Central memory CD4-positive, alpha-beta T cell (primary cell): ENCODE measurements around the gene IL36A.

Experiments
- DNase-seq: peaks from one replicate; pipeline ENCODE4 v3.0.0; 2022

Gene IL36A

DNA sequence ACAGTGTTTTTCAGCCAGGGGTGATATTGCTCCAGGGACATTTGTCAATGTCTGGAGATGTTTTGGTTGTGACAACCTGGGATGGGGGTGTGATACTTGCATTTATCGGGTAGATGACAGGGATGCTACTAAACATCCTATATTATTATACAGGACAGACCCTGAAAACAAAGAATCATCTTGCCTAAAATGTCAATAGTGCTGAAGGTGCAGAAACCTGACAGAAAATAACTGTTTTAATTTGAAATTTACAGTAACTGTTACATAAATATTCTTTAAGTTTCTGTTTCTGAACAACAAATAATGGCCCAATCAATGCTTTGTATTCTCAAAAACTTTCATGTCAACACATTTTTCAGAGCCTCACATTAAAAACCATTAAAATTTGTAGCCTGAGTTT is 2.0 kb downstream of the IL36A start:
- no peak for DNase-seq

DNA sequence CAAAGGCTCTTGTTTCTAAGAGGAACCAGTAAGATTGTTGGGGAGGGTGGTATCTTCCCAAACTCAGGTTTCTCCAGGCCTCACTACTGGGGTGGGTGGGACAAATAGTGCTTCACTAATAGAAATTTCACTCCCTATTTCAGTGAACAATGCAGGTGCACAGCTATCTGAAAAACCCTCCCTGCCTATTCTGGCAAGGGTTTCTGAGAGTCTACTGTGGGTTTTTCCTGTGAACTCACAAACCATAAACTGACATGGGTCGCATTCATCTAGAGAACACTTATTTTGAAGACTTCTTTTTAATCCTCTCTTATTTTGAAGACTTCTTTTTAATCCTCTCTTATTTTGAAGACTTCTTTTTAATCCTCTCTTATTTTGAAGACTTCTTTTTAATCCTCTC is 4.4 kb downstream of the IL36A start:
- no peak for DNase-seq

DNA sequence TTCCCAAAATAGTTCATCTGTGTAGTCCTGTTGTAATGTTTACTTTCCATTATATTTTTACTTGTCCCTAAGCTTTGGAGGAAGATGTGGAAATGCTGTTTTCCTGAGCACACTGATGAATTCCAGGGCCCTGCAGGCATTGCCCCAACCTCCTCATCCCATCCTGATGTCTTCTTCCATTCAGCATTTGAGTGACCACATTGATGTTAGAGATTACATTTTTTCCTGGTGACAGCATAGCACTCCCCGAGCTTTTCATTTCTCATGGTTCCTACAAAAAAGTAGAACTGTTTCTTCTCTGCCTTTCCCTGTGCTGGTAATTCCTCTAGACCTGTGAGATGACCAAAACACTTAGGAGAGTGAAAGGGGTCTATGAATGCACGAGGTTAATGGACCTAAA is 4.8 kb downstream of the IL36A start:
- DNase-seq: no peak

DNA sequence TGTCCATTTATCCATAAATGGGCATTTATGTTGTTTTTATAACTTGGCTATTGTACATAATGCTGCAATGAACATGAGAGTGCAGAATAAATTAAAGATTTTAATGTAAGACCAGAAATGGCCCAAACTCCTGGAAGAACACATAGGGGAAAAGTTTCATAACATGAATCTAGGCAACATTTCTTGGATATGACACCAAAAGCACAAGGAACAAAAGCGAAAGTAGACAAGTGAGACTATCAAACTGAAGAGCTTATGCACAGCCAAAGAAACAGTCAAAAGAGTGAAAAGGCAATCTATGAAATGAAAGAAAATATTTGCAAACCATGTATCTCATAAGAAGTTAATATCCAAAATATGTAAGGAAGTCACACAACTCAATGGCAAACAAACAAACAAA is 5.8 kb downstream of the IL36A start:
- no peak for DNase-seq

DNA sequence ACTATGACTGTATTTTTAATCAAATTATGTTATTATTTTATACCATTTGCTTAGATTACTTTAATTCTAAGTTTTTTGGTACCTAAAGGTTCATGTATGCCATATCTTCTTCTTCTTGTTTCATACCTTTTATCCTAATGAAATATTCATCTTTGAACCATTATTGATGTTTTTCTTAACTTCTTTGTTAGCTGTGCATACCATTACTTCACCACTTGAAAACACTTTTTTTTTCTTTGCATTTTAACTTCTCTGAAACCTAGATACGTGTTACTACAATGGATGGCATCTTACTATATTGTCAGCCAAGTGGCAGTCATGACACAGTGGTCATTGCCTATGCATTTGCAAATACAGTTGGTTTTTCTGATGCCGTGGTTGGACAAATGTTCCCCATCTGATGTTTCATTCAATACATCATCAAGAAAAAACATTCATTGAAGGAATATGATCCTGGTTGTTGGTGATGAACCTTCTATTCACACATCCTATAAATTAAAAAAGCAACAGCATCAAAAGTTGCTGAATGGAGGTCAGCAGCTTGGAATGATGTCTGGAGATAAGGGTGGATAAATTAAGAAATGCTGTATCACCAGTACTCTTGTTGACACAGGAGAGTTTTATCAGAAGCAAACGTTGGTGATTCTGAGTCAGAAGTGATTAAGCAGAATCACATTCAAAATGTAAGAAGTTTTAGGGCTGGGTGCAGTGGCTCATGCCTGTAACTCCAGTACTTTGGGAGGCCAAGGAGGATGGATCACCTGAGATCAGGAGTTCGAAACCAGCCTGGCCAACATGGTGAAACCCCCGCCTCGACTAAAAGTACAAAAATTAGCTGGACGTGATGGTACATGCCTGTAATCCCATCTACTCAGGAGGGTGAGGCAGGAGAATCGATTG is 7.4 kb downstream of the IL36A start:
- DNase-seq: no peak

DNA sequence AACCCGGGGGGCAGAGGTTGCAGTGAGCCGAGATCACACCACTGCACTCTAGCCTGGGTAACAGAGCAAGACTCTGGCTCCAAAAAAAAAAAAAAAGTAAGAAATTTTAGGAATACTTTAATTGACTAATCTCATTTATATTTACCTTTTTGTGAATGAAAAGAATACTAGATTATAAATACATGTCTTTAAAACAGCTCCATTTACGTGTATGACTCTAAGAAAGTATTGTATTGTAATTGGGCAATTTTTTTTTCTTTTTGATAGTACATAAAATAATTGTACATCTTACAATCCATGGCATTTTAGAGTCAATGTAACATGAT is 8.0 kb downstream of the IL36A start:
- DNase-seq: no peak

DNA sequence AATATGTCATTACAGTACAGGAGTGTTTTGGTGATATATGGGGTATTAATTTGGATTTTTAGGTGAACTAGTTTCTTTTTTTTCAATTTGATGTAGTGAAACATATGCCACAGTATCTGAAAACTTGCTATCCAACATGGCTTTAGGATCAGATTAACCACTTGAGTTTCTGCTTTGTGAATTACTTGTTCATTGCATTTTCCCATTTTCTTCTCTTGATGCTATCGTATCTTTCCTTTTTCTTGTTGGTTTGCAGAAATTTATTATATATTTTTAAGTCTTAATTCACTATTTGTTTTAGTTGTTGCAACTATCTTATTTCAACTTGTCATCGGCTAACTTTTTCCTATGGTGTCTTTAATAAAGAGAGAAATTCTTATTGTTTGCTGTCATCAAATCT is 8.8 kb downstream of the IL36A start:
- no peak for DNase-seq

DNA sequence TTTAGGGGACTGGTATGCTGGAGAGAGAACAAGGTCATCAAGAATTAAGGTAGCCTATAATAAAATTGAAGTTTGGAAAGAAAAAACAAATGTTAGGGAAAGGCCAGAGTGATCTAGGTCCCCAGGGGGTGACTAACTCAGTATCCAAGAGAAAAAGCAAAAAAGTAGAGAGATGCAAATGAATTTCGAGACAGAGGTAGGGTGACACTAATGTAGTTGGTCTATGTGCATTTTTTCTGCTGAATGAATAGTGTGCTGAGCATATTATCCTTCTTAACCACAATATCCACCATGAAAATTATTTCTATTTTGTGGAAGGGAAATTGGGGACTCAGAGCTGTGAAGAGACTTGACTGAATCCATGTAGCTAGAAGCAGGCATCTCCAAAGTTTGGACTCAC is 9.8 kb downstream of the IL36A start:
- no peak for DNase-seq

DNA sequence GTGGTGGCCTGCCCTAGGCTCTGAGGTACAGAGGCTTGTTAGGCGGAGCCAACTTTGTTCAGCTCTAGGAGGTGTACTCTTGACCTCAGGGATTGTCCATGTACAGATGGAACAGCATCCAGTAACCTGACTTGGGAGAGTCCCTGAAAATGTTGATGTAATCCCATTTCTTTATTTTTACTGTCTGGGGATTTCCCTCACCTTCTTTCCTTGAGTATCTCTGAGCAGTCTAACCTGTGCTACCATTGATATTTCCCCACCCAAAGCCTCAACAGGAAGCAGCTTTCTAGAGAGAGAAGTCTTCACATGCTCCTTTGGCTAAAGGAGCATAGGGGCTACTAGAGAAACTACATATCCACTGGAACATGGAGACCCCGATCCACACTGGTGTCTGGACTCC is 10.4 kb downstream of the IL36A start:
- DNase-seq: no peak

DNA sequence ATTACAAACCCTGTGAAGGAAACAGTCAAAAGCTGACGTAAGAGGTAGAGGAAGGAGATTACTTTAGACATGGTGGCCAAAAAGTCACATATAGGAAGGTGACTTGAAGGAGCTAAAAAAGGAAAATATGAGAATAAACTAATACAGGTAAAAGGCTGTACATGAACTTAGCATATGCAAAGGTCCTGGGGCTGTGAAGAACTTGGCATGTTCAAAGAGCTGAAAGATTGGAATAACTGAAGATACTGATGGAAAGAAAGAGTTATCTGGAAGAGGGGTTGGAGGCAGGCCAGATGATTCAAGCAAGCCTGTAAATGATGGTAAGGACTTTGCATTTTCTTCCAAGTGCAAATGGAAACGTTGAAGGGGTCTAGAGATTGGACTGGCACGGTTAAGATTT is 13.2 kb downstream of the IL36A start:
- no peak for DNase-seq

DNA sequence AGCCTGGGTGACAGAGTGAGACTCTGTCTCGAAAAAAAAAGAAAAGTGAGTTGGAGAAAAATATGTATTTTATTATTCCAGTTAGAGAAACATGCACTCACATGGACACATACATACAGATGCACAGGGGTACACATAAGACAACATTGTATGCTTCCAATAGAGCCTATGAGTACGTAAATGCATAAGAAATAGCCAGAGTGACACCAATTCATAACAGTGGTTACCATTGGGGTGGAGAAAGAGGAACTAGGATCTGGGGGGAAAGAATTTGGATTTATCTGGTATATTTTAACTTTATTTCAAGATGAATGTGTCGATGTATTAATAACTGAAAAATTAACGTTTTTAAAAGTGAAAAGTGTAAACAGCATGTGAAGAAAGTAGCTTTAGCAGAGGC is 16.1 kb downstream of the IL36A start:
- no peak for DNase-seq

DNA sequence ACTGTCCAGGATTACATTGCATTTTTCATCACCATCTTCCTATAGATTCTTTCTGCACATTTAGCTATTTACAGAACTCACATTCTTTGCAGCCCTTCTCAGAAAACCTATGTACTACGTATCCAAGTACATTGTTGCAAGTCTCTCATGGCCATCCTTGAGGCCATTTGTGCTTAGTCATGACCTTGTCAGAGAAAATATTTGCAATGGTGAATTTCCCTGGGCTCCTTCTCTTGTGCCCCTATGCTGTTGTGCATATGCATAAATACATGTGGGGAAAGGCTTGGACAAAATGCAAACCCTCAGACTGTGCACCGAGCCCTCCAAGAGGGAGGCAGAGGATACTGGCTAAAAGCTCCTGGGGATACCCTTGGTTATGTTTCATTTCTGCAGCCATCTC is 19.5 kb downstream of the IL36A start:
- DNase-seq: no peak

DNA sequence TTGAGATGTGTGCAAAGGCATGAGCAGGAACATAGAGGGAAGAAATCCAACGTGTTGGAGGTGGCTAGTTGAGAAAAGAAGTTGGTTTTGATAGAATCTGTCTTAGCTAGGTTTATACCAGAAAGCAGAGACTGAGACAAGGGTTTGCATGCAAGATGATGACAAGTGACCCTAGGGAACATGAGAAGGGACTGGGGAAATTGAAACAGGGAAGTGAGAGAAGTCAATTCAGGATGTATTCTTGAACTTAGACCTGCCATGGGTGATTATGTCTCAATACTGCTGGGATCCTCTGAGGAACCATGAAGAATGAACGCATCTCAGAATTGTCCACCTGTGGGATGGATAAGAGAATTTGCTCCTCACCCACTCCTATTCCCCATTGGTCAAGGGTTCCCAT is 20.5 kb downstream of the IL36A start:
- no peak for DNase-seq

DNA sequence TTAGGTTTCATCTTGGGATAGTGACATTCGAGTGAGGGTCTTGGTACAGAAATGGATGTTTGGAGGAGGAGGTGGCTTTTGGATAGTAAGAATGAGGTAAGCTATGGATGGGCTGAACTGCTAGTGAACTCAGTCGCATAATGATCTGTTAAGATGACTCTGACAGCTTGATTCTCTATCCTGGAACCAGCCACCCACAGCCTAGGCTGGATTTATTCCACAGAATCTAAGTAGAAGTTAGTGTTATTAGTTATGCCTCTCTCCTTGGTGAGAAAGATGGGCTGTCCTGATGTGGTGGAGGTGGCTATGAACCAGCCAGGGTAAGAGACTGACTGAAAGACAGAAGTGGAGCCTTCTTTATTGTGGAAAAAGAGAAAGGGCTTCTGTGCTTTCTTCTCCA is 22.4 kb downstream of the IL36A start:
- no peak for DNase-seq

DNA sequence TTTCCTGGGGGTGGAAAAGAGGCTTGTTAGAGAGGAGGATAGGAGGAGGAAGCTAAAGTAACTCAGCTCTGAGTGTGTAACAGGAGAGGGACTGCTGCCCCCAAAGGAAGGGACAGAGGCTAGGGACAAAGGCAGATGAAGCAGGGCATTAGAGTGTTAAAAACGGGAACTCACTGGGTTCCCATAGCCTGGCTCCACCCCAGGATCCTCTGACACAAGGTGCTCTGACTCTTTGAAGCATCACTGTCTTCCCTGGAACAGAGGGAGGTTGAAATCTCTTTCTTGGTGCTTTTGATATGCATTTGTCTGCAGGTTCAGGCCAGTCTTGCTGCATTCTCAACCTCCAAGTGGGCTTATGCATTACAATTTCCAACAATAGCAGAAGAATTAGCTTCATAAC is 22.9 kb downstream of the IL36A start:
- DNase-seq: no peak

DNA sequence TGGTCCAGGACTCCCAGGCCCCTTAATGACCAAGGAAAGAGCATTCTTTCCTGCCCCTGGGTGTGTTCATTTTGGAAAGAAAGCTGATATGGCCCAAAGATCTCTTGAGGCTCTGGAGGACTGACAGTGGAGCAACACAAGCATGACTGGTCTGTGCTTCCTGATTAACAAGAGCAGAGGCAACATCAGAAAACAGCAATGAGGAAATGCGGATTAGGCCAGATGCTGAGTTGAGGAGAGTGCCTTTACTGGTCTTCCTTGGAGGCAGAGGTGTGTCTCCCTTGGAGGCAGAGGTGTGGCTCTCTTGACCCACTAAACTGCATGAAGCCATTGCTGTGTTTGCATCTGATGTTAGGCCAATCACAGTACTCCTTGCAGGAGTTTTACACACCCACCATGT is 27.5 kb downstream of the IL36A start:
- DNase-seq: no peak

DNA sequence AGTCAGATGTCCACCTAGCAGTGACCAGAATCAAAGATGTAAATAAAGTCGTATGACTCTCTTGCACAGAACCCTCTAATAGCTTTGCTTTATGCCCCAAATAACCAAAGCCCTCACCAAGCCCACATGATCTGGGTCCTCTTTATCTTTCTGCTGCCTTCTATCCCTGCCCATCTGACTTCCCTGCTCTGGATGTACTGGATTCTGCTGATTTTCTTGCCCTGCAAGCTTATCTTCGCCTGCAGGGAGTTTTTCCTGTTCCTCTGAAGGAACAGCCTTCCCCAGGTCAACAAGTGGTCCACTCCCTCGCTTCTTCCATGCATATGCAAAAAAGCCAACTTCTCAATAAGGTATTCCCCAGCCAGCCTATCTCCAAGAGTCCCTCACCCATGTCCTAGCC is 28.8 kb downstream of the IL36A start:
- DNase-seq: no peak

DNA sequence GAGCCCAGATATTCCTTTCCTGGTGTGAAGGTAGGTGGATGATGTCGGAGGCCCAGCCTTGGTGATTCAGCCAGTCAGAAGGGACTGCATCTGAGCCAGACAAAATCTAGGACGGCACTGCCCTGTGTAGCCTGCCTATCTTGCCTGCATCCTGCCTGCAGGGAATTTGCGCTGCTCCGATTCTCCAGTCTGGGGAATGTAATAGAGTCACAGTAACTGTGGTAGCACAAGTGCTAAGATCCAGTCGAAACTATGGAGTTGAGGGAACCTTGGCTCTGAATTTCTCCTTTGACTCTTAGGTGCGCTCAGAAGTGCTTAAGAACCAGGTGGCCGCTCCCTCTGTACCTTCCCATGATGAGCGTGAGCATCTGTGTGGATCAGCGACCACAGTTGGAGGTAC is 31.5 kb downstream of the IL36A start:
- no peak for DNase-seq

DNA sequence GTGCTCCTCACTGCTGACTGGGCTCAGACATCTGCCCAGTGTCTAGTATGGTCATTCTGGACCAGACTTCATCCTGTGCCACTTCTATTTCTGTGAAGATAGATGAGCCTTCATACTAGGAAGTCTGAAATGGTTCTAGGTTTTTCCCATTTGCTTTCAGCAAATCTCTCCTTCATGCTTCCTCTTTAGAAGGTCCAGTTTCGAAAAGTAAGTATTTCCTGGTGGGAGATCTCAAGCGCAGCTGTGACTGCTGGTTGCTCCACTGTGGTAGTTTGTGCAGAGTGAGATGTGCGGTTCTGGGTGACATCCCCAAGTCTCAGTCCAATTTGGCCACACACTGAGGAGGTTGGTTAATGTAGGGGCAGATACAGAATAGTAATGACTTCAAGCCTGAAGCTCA is 33.0 kb downstream of the IL36A start:
- DNase-seq: no peak

DNA sequence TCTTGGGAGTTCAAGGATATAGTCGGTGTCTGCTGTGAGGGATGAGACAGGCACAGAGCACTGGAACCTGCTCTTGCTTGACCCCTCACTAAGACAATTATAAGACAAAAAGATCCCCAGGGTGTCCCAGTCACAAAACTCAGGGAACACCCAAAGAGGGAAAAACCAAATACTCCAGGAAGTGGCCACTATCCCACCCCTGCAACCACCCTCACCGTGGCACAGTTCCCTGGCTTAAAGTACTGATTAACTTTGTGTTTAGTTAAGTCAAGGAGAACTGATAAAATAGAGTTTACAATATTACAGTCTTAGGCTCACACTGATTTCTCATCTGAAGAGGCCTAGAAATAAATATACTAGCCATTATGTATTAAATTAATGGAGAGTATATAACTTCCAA is 33.9 kb downstream of the IL36A start:
- no peak for DNase-seq

DNA sequence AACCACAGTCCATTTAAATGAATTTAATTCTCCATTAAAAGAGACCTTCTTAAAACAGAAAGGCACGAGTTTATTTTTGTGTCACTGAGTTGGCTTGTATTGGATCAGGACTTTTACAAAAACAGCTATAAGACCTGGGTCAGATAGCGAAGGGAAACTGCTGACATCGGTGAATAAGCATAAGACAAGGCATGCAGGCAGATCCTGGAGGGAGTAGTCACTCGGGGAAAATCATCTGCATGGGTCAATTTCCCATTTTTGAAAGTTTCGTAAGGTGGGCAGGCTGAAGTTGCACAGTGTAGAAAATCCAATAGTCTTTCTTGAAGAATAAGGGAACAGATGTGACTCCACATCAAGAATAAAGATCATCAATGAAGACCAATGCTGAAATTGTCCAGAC is 34.5 kb downstream of the IL36A start:
- DNase-seq: no peak

DNA sequence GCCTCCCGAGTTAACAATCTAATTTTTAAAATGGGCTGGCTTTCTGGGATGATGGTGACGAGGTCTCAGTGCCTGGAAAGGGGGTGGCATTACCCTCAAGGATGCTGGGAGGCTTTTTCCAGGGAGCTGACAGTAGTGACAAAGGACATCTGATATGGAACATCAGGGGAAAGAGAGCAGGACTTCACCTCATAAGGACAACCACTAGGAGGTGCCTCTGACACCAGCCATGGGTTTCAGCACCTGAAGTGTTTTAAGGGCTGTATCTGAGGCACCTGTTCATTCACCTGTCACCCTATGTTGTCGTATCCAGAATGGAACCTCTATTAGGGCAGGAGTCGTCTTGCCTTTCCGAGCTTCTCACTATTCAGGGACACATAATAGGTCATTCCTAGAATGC is 36.6 kb downstream of the IL36A start:
- no peak for DNase-seq

DNA sequence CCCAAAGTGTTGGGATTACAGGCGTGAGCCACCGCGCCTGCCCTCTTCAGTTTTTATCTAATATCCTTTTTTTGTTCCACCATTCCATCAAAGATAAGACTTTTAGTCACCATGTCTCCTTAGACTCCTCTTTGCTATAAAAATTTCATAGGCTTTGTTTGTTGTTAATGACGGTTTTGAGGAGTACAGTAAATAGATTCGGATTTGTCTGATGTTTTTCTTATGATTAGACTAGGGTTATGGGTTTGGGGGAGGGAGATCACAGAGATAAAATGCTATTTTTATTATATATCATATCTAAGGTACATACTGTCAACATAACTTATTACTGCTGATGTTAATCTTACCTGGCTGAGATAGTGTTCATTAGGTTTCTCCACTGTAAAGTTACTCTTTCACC is 41.2 kb downstream of the IL36A start:
- DNase-seq: no peak

DNA sequence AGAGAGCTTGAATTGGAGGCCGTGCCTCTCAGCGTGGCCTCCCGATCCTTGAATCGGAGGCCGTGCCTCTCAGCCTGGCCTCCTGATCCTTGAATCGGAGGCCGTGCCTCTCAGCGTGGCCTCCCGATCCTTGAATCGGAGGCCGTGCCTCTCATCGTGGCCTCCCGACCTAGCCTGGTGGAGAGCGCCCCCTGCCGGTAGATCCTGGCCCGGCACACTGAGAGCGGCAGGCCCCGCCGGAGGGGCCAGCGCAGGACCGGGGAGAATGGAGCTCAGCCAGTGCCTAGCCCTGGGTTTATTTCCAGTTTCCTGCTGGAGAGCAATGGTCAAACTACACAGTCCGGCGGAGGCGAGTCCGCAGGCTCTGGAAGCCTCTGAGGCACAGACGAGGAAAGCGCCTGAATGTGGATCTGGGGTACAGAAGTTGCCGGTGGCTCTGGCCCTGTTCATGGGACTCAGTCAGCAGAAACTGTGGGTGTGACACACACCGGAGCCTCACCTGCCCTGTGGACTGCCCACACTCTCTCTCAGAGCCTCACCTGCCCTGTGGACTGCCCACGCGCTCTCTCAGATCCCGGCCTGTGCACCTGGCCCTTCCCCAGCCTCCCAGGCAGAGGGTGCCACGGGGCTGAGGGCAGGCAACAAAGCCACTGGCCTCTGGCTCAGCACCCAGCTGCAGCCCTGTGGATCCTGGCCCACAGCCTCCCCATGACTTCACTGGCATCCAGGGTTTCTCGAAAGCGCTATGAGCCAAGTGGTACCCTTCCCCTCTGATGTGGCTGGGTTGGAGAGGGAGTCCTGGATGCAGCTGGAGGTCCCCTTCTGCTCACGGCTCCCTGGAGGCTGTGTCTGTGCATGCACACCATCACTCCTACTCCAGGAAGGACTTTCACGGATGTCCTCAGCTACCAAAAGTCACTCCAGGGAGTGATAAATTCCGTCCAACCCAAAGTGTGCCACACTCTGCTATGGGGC is 45.9 kb downstream of the IL36A start:
- DNase-seq: no peak
